T1000 (cell line): ENCODE results near the gene APOBEC4.
A peak's percentile ranks its signal among the peaks of the same experiment; 100 is the strongest.
"Not testable (repeated sequence)": the region's sequence is repeated elsewhere in the genome, so short reads cannot be mapped to it uniquely, and the experiment has no call there.

Experiments
- DNase-seq: peaks from one replicate; lab custom pipeline; 2025; ENCODE audit warnings: mixed read lengths; lab: John Stamatoyannopoulos, UW

The APOBEC4 gene

GRCh38 chr1:183633676-183634343 lies 19.3 kb downstream of the APOBEC4 start:
- no peak for DNase-seq

GRCh38 chr1:183632964-183633363 lies 20.2 kb downstream of the APOBEC4 start:
- DNase-seq, result no peak

GRCh38 chr1:183632114-183632513 lies 21.0 kb downstream of the APOBEC4 start:
- no peak for DNase-seq

GRCh38 chr1:183630748-183631147 lies 22.4 kb downstream of the APOBEC4 start:
- DNase-seq, result no peak

- DNase-seq, result no peak
These were observed 24.6 kb downstream of the APOBEC4 start for GRCh38 chr1:183628537-183628936.

GRCh38 chr1:183626236-183626635 lies 26.9 kb downstream of the APOBEC4 start:
- DNase-seq, result not testable (repeated sequence)

GRCh38 chr1:183622884-183623785 lies 30.0 kb downstream of the APOBEC4 start:
- DNase-seq, result no peak

- DNase-seq, result no peak
These were observed 31.1 kb downstream of the APOBEC4 start for GRCh38 chr1:183622013-183622412.

GRCh38 chr1:183620311-183620710 lies 32.8 kb downstream of the APOBEC4 start:
- DNase-seq, result no peak

- DNase-seq, result no peak
These were observed 33.3 kb downstream of the APOBEC4 start for GRCh38 chr1:183619781-183620180.

- DNase-seq, result not testable (repeated sequence)
These were observed 34.9 kb downstream of the APOBEC4 start for GRCh38 chr1:183618202-183618601.

- not testable (repeated sequence) for DNase-seq
These were observed 40.1 kb downstream of the APOBEC4 start for GRCh38 chr1:183612975-183613374.

- no peak for DNase-seq
These were observed 40.7 kb downstream of the APOBEC4 start for GRCh38 chr1:183612407-183612806.

GRCh38 chr1:183611021-183611420 lies 42.1 kb downstream of the APOBEC4 start:
- no peak for DNase-seq

- no peak for DNase-seq
These were observed 43.2 kb downstream of the APOBEC4 start for GRCh38 chr1:183609759-183610452.

- no peak for DNase-seq
These were observed 43.8 kb downstream of the APOBEC4 start for GRCh38 chr1:183609313-183609712.

- DNase-seq, result no peak
These were observed 45.7 kb downstream of the APOBEC4 start for GRCh38 chr1:183607322-183607980.

GRCh38 chr1:183605904-183606303 lies 47.2 kb downstream of the APOBEC4 start:
- DNase-seq, result no peak

GRCh38 chr1:183604815-183605214 lies 48.3 kb downstream of the APOBEC4 start:
- DNase-seq, result no peak

GRCh38 chr1:183604038-183604808 lies 48.9 kb downstream of the APOBEC4 start:
- peak; percentile 9 for DNase-seq

- no peak for DNase-seq
These were observed 50.6 kb downstream of the APOBEC4 start for GRCh38 chr1:183602510-183602909.
